Keratinocyte (primary cell): Measurements from ENCODE around the gene RBM6.

Experiments
- CTCF ChIP-seq, 3 experiments: IDR thresholded peaks in 1 of 3; conservative IDR thresholded peaks in 1 of 3; optimal IDR thresholded peaks in 1 of 3; 2 replicates in 2 of 3; 3 replicates in 1 of 3; pipeline versions ENCODE3 to v1.5.1; 2011; ENCODE audit warnings: low read length in 3 of 3, mild to moderate bottlenecking in 3 of 3, moderate library complexity in 2 of 3, control low read depth in 1 of 3, inconsistent platforms in 1 of 3; ENCODE audit not compliant: insufficient read depth in 2 of 3; ENCODE audit errors: extremely low read depth in 1 of 3
- EZH2 ChIP-seq: IDR thresholded peaks from one replicate; pipeline ENCODE4 v1.6.1; 2012; ENCODE audit warnings: inconsistent platforms, mild to moderate bottlenecking, low read length, moderate library complexity

GRCh38 chr3:49976942-49977341 lies 37.0 kb downstream of the RBM6 start:
- TF ChIP-seq CTCF (optimal IDR thresholded peaks at IDR 0.05 in 1 of 3, IDR thresholded peaks at IDR 0.05 in 1 of 3, conservative IDR thresholded peaks at IDR 0.05 in 1 of 3; ENCODE audit: extremely low read depth in 1 of 3, insufficient read depth in 2 of 3, low read length in 3 of 3) (no peak), EZH2 (no peak)
